CD4-positive, alpha-beta T cell treated with Interleukin-6 at 100 ng/mL for 8 hours (primary cell): ENCODE data around the gene CTDNEP1.

Source experiments
- DNase-seq: peaks from one replicate; pipeline ENCODE4 v3.0.0-alpha.2; 2020; ENCODE audit warnings: mixed read lengths, low spot score

CTDNEP1 gene

GRCh38 chr17:7251661-7252175, at the start of gene CTDNEP1:
CTDNEP1 (minus strand) TSS chr17:7251734; CDS start chr17:7251296, 438 bp downstream.
- peak; percentile 99 for DNase-seq

- DNase-seq = peak; percentile 60
Measured at GRCh38 chr17:7296189-7296861, 44.8 kb upstream of the CTDNEP1 start.

GRCh38 chr17:7295230-7296180, 44.0 kb upstream of the CTDNEP1 start:
- no peak for DNase-seq

- DNase-seq = peak; percentile 68
Measured at GRCh38 chr17:7294614-7295153, 43.1 kb upstream of the CTDNEP1 start, which contains the start of gene YBX2. YBX2 (minus strand) TSS chr17:7294639; CDS start chr17:7294500, 139 bp downstream.

- DNase-seq = no peak
Measured at GRCh38 chr17:7293816-7294613, 42.5 kb upstream of the CTDNEP1 start.

GRCh38 chr17:7293159-7293558, 41.6 kb upstream of the CTDNEP1 start:
- no peak for DNase-seq

- no peak for DNase-seq
Measured at GRCh38 chr17:7292729-7293128, 41.2 kb upstream of the CTDNEP1 start.

- no peak for DNase-seq
Measured at GRCh38 chr17:7292194-7292593, 40.7 kb upstream of the CTDNEP1 start.

GRCh38 chr17:7290685-7291084, 39.2 kb upstream of the CTDNEP1 start:
- no peak for DNase-seq

- DNase-seq = no peak
Measured at GRCh38 chr17:7290166-7290565, 38.6 kb upstream of the CTDNEP1 start.

GRCh38 chr17:7289256-7290032, 37.9 kb upstream of the CTDNEP1 start:
- DNase-seq = no peak

- no peak for DNase-seq
Measured at GRCh38 chr17:7285679-7286078, 34.1 kb upstream of the CTDNEP1 start.

GRCh38 chr17:7284911-7285310, 33.4 kb upstream of the CTDNEP1 start:
- no peak for DNase-seq

GRCh38 chr17:7283471-7284216, 32.1 kb upstream of the CTDNEP1 start:
- no peak for DNase-seq

- no peak for DNase-seq
Measured at GRCh38 chr17:7282752-7283321, 31.3 kb upstream of the CTDNEP1 start.

GRCh38 chr17:7281953-7282751, 30.6 kb upstream of the CTDNEP1 start:
- no peak for DNase-seq

- peak; percentile 80 for DNase-seq
Measured at GRCh38 chr17:7281074-7281952, 29.8 kb upstream of the CTDNEP1 start, which contains the start of gene SLC2A4. SLC2A4 (plus strand) TSS chr17:7281718; CDS start chr17:7281935, 217 bp downstream.
